IPS DF 6.9 (cell line): ENCODE measurements around the gene AP2A2.
"Not testable (repeated sequence)": the region's sequence is repeated elsewhere in the genome, so short reads cannot be mapped to it uniquely, and the experiment has no call there.

Source experiments
- DNase-seq: peaks from one replicate; pipeline ENCODE4 v3.0.0-alpha.2; 2013; ENCODE audit warnings: low read depth, low spot score
- H3K27ac ChIP-seq: one replicate; pipeline ENCODE4 v1.5.1; 2013; ENCODE audit warnings: low read length, control low read depth
- H3K27me3 ChIP-seq: 2 replicates; pipeline ENCODE4 v1.6.1; 2013; ENCODE audit warnings: mild to moderate bottlenecking, low read length; ENCODE audit not compliant: control insufficient read depth, insufficient read depth
- H3K36me3 ChIP-seq: 2 replicates; pipeline ENCODE4 v1.6.1; 2013; ENCODE audit warnings: low read length; ENCODE audit not compliant: control insufficient read depth, insufficient read depth
- H3K4me1 ChIP-seq: 2 replicates; pipeline ENCODE4 v1.6.1; 2013; ENCODE audit warnings: low read length; ENCODE audit not compliant: control insufficient read depth, insufficient read depth
- H3K4me3 ChIP-seq: 2 replicates; pipeline ENCODE4 v1.5.1; 2013; ENCODE audit warnings: mild to moderate bottlenecking, low read length
- H3K9me3 ChIP-seq: 2 replicates; pipeline ENCODE4 v1.6.1; 2013; ENCODE audit warnings: low read length, inconsistent platforms; ENCODE audit not compliant: control insufficient read depth, insufficient read depth
- WGBS: extraction: QIAGEN DNeasy Blood & Tissue Kit; methylation state at CpG from one replicate; pipeline ENCODE4 v1.1.7; 2013; ENCODE audit warnings: mixed read lengths, missing lambda C conversion rate; ENCODE audit not compliant: insufficient read length, insufficient coverage; 5-methylcytosine and 5-hydroxymethylcytosine counted together

The AP2A2 gene

DNA sequence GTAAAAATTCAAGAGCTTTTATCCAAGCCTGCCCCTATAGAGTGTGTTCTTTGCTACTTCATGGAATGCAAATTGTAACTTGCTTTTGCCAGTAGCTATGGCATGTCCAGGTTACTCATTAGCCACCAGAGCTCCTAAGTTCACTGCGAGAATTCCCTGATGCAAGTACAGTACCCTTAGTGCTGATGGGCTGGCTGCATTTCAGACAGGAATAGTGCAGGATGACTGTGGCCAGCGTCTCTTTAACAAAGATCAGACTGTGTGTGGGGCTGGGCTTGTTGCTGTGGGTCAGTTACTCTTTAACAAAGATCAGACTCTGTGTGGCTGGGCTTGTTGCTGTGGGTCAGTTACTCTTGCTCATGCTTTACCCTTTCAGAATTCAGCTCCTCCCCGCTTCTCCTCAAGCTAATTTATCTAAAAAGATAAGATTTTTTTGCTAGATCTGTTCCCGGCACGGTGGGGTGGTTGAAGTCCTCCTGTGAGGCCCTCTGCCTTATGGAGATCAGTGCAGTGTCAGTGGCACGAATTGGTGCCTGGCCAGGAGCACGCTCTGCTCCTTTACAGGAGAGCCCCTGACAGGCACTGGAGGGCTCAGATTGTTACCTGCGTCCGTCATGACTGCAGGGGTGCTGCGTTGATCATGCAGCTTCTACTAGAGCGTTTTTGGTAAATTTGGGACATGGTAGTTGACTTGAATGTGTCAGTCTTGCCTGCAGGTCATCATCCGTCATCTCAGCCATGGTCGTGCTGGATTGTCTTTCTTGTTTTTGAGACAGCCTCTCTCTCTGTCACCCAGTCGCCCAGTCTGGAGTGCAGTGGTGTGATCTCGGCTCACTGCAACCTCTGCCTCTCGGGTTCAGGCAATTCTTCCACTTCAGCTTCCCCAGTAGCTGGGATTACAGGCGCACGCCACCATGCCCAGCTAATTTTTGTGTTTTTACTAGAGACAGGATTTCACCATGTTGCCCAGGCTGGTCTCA is 27.0 kb downstream of the AP2A2 start:
- whole genome bisulfite sequencing: no CpG with 5 or more reads among the region's 18 CpGs
- H3K27ac ChIP-seq: no peak overlapping the region
- DNase-seq: no peak
- no peaks in the 10 kb centered on the region for H3K36me3 ChIP-seq
- peaks cover 6% of the 10 kb centered on the region for H3K4me1 ChIP-seq
- H3K4me3 ChIP-seq: no peak overlapping the region
- no peaks in the 10 kb centered on the region for H3K9me3 ChIP-seq
- no peaks in the 10 kb centered on the region for H3K27me3 ChIP-seq

DNA sequence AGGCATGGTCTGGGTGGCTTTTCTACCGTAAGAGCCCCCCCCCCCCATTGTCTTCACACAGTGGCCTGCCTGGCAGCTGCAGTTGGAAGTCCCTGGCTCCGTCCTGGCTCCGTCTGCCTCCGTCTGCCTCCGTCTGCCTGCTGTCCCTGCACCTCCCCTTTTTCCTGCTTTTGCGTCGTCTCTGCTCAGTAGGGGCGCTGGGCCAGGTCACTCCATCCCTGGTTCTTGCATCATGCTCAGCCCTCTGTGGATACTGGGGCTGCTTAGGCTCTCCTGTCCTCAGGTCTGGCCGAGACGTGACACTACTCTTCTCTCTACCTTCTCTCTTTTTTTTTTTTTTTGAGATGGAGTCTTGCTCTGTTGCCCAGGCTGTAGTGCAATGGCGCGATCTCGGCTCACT is 27.8 kb downstream of the AP2A2 start:
- Histone ChIP-seq H3K4me3 (no peak overlapping the region), H3K36me3 (no peaks in the 10 kb centered on the region), H3K4me1 (peaks cover 6% of the 10 kb centered on the region), H3K27me3 (no peaks in the 10 kb centered on the region), H3K9me3 (no peaks in the 10 kb centered on the region), H3K27ac (no peak overlapping the region)
- DNase-seq: no peak
- no CpG with 5 or more reads among the region's 13 CpGs for WGBS

DNA sequence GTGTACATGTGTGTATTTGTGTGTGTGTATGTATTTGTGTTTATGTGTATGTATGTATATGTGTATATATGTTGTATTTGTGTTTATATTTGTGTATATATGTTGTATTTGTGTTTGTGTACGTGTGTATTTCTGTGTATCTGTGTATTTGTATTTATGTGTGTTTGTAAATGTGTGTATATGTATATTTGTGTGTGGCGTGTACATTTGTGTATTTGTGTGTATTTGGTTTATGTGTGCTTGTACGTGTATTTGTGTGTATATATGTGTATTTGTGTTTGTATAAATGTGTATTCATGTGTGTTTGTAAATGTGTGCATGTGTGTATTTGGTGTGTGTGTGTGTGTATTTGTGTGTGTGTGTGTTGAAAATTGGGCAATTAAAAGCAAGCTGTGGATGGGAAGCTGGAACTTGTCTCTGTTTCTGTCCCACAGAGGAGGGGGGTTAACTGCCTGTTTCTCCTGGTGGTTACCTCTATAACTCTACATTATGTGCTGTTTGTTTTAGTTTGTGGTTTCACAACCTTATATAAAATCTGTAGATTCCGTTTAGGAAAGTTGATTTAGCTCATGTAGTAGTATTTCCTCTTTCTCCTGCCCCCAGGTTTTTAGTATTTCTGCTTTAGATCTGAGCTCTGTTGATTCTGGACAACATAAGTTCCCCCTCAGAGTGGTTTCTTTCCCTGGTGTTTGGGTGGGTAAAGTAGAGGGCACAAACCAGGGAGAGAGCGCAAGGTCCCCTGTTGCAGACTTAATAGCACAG is 28.9 kb downstream of the AP2A2 start:
- H3K27me3 ChIP-seq: no peaks in the 10 kb centered on the region
- no peak overlapping the region for H3K4me3 ChIP-seq
- no peak for DNase-seq
- H3K9me3 ChIP-seq: no peaks in the 10 kb centered on the region
- 100% methylated on average over 3 of the region's 5 CpGs for WGBS
- no peak overlapping the region for H3K27ac ChIP-seq
- peaks cover 8% of the 10 kb centered on the region for H3K4me1 ChIP-seq
- no peaks in the 10 kb centered on the region for H3K36me3 ChIP-seq

DNA sequence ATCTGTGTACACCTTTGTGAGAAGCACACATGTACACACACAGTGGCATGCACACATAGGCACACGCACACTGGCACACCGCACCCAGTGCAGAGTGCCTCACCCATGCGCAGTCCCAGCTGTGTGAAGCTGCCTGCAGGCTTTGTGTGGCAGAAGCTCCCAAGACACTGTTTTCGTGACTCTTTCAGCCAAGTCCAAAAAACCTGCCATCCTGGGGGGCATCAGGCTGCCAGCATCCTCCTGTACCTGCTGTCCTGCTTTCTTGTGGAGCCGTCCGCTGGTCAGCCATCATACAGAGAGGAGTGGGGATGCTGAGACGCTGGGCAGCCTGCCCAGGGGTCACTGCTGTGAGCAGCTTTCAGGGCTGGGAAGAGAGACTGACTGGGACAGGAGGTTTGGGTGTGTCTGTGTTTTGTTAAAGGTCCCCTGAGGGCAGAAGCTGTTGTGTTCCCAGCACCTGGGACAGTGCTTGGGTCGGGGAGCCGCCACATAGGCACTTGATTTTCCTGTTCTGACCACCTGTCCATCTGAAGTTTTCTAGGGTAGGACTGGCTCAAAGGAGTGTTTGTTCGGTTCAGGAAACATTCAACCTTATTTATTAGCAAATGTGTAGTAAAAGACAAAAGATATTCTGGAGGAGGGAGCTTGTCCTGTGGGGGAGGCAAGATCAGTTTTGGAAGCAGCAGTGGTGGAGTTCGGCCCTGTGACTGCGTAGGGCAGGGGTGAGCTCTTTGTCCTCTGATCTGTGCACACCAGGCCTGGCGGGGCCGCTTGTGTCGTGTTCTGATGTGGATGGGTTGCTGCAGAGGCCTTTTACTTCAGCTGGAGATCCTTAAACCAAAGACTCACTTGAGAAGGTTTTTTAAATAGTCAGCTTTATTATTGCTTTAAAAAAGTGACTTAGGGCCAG is 29.7 kb downstream of the AP2A2 start:
- DNase-seq: no peak
- Histone ChIP-seq H3K9me3 (no peaks in the 10 kb centered on the region), H3K4me3 (no peak overlapping the region), H3K27me3 (no peaks in the 10 kb centered on the region), H3K36me3 (no peaks in the 10 kb centered on the region), H3K27ac (no peak overlapping the region), H3K4me1 (peaks cover 8% of the 10 kb centered on the region)
- no CpG with 5 or more reads among the region's 15 CpGs for WGBS

DNA sequence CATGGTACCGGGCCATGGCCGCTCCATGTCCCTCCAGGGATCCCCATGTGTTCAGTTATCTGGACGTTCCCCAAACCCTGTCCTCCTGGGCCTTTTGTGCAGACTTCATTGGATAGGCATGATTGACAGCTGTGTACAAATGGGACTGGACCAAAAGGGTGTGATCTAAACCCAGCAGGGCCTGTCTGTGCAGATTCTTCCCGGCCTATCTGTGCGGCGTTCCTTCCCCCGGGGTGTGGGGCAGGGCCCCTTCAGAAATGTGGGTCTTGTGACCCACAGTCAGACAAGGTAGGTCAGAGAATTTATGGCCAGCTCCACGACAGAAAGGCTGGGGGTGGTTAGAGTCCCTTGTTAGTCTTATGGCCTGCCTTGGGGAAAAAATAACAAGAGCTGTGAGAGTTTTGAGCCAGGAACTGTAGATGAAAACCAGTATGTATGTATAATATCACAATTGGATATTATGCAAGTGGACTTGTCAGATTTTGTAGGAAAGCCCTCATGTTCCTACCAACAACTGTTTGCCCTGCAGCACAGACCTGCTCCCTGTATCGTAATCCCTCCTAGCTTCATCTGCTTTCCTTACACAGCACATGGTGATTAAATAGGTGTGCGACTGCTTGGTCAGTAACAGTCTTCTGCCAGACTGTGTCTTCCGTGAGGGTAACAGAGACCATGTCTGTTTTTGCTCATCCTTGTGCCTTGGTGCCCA is 31.7 kb downstream of the AP2A2 start:
- H3K36me3 ChIP-seq: no peaks in the 10 kb centered on the region
- no peaks in the 10 kb centered on the region for H3K27me3 ChIP-seq
- DNase-seq: no peak
- no CpG with 5 or more reads among the region's 11 CpGs for WGBS
- H3K27ac ChIP-seq: no peak overlapping the region
- H3K9me3 ChIP-seq: no peaks in the 10 kb centered on the region
- H3K4me1 ChIP-seq: peaks cover 8% of the 10 kb centered on the region
- no peak overlapping the region for H3K4me3 ChIP-seq

DNA sequence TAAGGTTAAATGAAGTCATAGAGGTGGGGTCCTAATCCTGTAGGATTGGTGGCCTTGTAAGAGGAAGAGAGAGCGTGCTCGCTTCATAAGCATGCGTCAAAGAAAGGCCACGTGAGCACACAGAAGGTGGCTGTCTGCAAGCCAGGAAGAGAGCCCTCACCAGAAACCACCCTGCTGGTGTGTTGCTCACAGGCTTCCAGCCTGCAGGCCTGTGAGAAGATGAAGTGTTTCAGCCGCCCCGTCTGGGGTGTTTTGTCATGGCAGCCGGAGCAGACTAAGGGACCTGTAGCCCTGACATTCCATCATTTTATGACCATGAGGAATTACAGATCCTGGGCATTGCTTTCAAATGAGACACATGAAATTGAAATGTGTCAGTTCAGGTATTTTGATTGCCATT is 32.4 kb downstream of the AP2A2 start:
- no peaks in the 10 kb centered on the region for H3K9me3 ChIP-seq
- no peak overlapping the region for H3K27ac ChIP-seq
- WGBS: no CpG with 5 or more reads among the region's 7 CpGs
- no peaks in the 10 kb centered on the region for H3K36me3 ChIP-seq
- no peak for DNase-seq
- no peak overlapping the region for H3K4me3 ChIP-seq
- H3K27me3 ChIP-seq: no peaks in the 10 kb centered on the region
- peaks cover 8% of the 10 kb centered on the region for H3K4me1 ChIP-seq

DNA sequence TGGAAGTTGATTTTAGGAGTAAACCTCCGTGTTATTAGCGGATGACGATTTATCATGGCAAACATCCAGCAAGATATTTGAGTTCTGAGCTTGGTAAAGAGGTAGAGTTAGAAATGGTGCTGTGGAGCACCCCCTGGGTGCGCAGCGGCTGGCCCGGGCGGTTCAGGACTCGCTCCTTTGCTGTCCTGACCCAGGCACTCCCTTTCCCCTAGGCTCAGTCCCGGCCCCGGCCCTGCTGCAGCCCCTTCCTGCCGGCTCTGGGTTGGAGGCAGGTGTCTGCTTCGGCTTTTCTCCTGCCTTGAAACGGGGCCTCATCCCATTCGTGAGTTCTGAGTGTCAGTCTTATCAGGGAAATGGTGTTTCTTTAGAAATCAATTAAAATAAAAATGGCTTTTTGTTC is 33.4 kb downstream of the AP2A2 start:
- Histone ChIP-seq H3K27me3 (no peaks in the 10 kb centered on the region), H3K27ac (no peak overlapping the region), H3K9me3 (no peaks in the 10 kb centered on the region), H3K4me1 (peaks cover 8% of the 10 kb centered on the region), H3K4me3 (no peak overlapping the region), H3K36me3 (peaks cover 4% of the 10 kb centered on the region; the same call in 1 of the 2 replicates)
- WGBS: no CpG with 5 or more reads among the region's 14 CpGs
- no peak for DNase-seq

DNA sequence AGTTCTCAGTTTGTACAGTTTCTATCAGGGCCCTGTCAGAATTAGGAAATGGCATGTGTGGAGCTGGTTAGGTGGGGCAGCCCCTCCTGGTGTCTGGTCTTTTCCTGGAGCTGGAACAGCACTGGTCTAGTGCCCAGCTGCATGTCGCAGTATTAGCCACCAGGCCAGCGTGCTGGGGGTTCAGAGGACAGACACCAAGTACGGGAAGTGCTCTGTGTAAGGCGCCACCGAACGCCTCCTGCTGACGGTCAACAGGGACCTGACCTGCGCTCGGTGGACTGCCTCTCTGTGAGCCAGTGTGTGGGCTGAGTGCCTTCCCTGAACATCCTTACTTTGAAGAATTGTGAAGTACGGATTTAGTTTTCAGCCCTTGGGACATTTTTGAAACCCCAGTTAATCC is 33.9 kb downstream of the AP2A2 start:
- no peaks in the 10 kb centered on the region for H3K27me3 ChIP-seq
- peaks cover 8% of the 10 kb centered on the region for H3K4me1 ChIP-seq
- DNase-seq: no peak
- H3K4me3 ChIP-seq: no peak overlapping the region
- H3K27ac ChIP-seq: no peak overlapping the region
- peaks cover 4% of the 10 kb centered on the region; the same call in 1 of the 2 replicates for H3K36me3 ChIP-seq
- no CpG with 5 or more reads among the region's 10 CpGs for WGBS
- no peaks in the 10 kb centered on the region for H3K9me3 ChIP-seq

DNA sequence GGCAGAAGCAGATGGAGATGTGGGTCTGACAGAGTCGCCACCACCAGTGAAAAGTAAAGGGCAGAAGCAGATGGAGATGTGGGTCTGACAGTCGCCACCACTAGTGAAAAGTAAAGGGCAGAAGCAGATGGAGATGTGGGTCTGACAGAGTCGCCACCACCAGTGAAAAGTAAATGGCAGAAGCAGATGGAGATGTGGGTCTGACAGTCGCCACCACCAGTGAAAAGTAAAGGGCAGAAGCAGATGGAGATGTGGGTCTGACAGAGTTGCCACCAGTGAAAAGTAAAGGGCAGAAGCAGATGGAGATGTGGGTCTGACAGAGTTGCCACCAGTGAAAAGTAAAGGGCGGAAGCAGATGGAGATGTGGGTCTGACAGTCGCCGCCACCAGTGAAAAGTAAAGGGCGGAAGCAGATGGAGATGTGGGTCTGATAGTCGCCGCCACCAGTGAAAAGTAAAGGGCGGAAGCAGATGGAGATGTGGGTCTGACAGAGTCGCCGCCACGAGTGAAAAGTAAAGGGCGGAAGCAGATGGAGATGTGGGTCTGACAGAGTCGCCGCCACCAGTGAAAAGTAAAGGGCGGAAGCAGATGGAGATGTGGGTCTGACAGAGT is 35.7 kb downstream of the AP2A2 start:
- H3K4me1 ChIP-seq, DNase-seq, H3K36me3 ChIP-seq, H3K27ac ChIP-seq, H3K9me3 ChIP-seq, H3K4me3 ChIP-seq, H3K27me3 ChIP-seq: not testable (repeated sequence)
- WGBS: no CpG with 5 or more reads among the region's 18 CpGs
